Gastrocnemius medialis (tissue), 4 donors: ENCODE data around the gene FGF14. TPM values are rescaled to one million over a fixed set of nuclear protein-coding genes. Genes with fewer than 3 reads are reported as not detected.

Experiments
- ATAC-seq, 2 donors: fragments of 150-250 bp; one replicate each; pipeline ENCODE4 v1.9.1; 2016
- DNase-seq, 2 donors: peaks; one replicate each; pipeline ENCODE4 v3.0.0-alpha.2; 2019
- H3K27ac ChIP-seq, 4 donors: fragments of 200-600 bp; sonication (generic); 1 replicate in 1 of 4; 2 replicates in 3 of 4; pipeline ENCODE4 v1.5.1; 2016 to 2018; ENCODE audit warnings: mild to moderate bottlenecking in 2 of 4, moderate library complexity in 1 of 4
- H3K27me3 ChIP-seq, 3 donors: fragments of 200-600 bp; sonication (generic) in 2 of 3; 1 replicate in 1 of 3; 2 replicates in 2 of 3; pipeline versions ENCODE4 v1.5.1 to v1.6.0; 2016 to 2019; ENCODE audit warnings: mild to moderate bottlenecking in 1 of 3, moderate library complexity in 1 of 3
- H3K36me3 ChIP-seq, 2 donors: fragments of 200-600 bp; sonication (generic) in 1 of 2; one replicate each; pipeline ENCODE4 v1.5.1; 2017 to 2018
- H3K4me1 ChIP-seq, 2 donors: fragments of 200-600 bp; sonication (generic) in 1 of 2; one replicate each; pipeline ENCODE4 v1.5.1; 2016 to 2017; ENCODE audit warnings: mild to moderate bottlenecking in 2 of 2
- H3K4me3 ChIP-seq, 4 donors: fragments of 200-600 bp; sonication (generic) in 3 of 4; 1 replicate in 1 of 4; 2 replicates in 3 of 4; pipeline ENCODE4 v1.5.1; 2016 to 2019; ENCODE audit warnings: mild to moderate bottlenecking in 2 of 4
- H3K9me3 ChIP-seq, 3 donors: fragments of 200-600 bp; sonication (generic) in 2 of 3; 1 replicate in 1 of 3; 2 replicates in 2 of 3; pipeline ENCODE4 v1.5.1; 2016 to 2019
- POLR2A ChIP-seq, 2 donors: fragments of 450-650 bp; IDR thresholded peaks; one replicate each; pipeline ENCODE4 v1.6.1; 2017; ENCODE audit warnings: antibody characterized with exemption in 2 of 2, mild to moderate bottlenecking in 2 of 2, moderate library complexity in 2 of 2
- in situ Hi-C, 4 donors: fragments of 200-750 bp; cut with MboI; loops; one replicate each; pipeline versions ENCODE4 v1.15.0 to v1.8.0; 2017; ENCODE audit warnings: low sequenced_read_pairs in 4 of 4
- intact Hi-C: fragments of 100-400 bp; cut with DNase I; formaldehyde crosslinking; loops from one replicate; pipeline ENCODE4 v1.15.1; 2023; ENCODE audit warnings: low total_unique reads
- microRNA-seq, 2 donors: library from miRNA; unstranded; fragments of <30 nt; microRNA quantifications; one replicate each; pipeline ENCODE4, GENCODE V29; 2016; ENCODE audit warnings: borderline replicate concordance in 2 of 2
- total RNA-seq, 4 donors: library from RNA; depleted of rRNA; stranded (reverse); fragments of >200 nt; gene quantifications; one replicate each; pipeline versions ENCODE4 v1.1.0 to v1.2.3, GENCODE V29; 2016
- TF ChIP-seq, protein P1 (sequence below), 5 experiments: fragments of 450-650 bp in 3 of 5; fragments of 200-600 bp in 2 of 5; sonication (generic) in 2 of 5; IDR thresholded peaks in 4 of 5; conservative IDR thresholded peaks in 1 of 5; 1 replicate in 4 of 5; 2 replicates in 1 of 5; pipeline ENCODE4 v1.5.1; 2016 to 2019; ENCODE audit warnings: antibody characterized with exemption in 5 of 5, mild to moderate bottlenecking in 3 of 5, moderate library complexity in 3 of 5

The FGF14 gene
- total RNA-seq, 4 donors from 2014 or later, result 0.02 TPM; not detected in 3

DNA sequence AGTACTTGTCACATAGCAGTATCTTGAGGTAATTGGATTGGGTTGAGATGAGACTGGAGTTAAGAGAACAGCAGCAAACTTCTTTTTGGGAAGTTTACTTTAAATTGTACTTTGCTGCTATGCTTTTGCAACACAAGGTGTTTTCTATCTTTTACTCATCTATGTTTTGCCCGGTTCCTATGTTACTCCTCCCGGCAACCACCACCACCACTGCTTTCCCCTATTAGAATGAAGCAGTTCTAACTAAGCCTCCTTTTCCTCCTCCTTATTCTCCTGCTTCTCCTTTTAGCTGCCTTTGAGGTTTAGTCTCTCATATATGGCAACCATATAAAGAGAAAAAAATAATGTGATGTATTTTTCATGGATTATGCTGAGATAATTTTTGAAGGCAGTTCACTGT lies 715.8 kb downstream of the FGF14 start:
- Histone ChIP-seq H3K27ac (no peak overlapping the region), H3K27me3 (no peaks in the 10 kb centered on the region), H3K9me3 (no peaks in the 10 kb centered on the region), H3K4me3 (no peak overlapping the region), H3K36me3 (no peaks in the 10 kb centered on the region), H3K4me1 (no peaks in the 10 kb centered on the region)
- intact Hi-C loops, result no loop called here
- in situ Hi-C loops, result no loop called here
- DNase-seq, result no peak
- TF ChIP-seq, protein P1, sequence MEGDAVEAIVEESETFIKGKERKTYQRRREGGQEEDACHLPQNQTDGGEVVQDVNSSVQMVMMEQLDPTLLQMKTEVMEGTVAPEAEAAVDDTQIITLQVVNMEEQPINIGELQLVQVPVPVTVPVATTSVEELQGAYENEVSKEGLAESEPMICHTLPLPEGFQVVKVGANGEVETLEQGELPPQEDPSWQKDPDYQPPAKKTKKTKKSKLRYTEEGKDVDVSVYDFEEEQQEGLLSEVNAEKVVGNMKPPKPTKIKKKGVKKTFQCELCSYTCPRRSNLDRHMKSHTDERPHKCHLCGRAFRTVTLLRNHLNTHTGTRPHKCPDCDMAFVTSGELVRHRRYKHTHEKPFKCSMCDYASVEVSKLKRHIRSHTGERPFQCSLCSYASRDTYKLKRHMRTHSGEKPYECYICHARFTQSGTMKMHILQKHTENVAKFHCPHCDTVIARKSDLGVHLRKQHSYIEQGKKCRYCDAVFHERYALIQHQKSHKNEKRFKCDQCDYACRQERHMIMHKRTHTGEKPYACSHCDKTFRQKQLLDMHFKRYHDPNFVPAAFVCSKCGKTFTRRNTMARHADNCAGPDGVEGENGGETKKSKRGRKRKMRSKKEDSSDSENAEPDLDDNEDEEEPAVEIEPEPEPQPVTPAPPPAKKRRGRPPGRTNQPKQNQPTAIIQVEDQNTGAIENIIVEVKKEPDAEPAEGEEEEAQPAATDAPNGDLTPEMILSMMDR (IDR thresholded peaks at IDR 0.05 in 4 of 5, conservative IDR thresholded peaks at IDR 0.05 in 1 of 5), result no peak
- no peak for TF ChIP-seq POLR2A (IDR thresholded peaks at IDR 0.05)
- no peak for ATAC-seq

DNA sequence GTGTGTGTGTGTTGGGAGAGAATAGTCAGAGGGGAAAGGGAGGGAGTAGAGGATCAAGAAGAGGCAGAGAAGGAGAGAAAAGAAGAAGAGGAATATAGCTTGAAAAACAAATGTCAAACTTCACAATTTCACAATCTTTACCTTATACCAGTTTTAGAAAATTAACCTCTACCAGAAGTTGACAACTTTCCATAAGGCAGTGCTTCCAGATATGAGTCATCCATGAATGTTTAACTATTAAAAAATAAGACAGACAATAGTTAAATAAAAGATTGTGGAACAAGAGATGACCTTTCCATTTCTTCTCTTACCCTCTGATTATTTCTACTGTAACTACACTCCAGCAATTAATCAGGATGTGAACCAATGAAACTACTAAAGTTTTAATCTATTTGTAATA lies 720.0 kb downstream of the FGF14 start:
- Histone ChIP-seq H3K4me1 (no peaks in the 10 kb centered on the region), H3K4me3 (no peak overlapping the region), H3K36me3 (no peaks in the 10 kb centered on the region), H3K27me3 (no peaks in the 10 kb centered on the region), H3K9me3 (no peaks in the 10 kb centered on the region), H3K27ac (no peak overlapping the region)
- intact Hi-C loops (no loop called here), in situ Hi-C loops (no loop called here)
- DNase-seq (no peak), ATAC-seq (no peak)
- TF ChIP-seq, protein P1 (IDR thresholded peaks at IDR 0.05 in 4 of 5, conservative IDR thresholded peaks at IDR 0.05 in 1 of 5), result no peak
- no peak for TF ChIP-seq POLR2A (IDR thresholded peaks at IDR 0.05)

DNA sequence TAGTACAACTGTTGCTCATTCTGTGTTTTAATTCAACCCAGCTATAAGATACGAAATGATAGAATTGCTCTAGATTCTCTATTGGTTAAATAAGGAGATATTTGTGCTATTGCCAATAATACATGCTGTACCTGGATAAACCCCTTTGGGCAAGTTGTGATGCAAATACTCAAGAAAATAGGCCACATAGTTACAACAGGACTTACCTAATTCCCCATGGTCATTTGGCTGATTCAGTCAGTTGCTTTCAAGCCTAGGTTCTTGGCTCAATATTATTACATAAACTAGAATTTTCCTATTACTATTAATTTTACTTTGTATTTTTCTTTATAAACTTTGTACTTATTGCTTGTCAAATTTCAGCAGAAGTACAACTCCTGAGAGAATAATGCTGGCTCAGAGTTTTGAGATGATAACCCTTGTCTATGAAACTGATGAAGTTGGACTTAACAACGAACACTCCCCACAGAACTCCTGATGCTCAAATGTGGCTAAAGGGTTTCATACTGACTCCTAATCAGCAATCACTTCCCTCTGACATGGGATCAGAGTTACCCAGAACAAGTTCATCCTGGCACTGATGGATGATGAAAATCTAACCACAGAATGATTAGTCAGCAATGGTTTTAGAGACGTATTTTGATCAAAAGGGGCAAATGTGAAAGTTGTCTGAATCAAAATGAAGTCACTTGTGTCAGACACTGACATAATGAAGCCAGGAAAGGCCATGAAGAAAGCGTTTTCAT lies 728.3 kb downstream of the FGF14 start:
- Histone ChIP-seq H3K27me3 (no peaks in the 10 kb centered on the region), H3K9me3 (no peaks in the 10 kb centered on the region), H3K4me3 (no peak overlapping the region), H3K27ac (peak overlapping the region in 1 of 4 donors; percentile 1), H3K36me3 (no peaks in the 10 kb centered on the region), H3K4me1 (no peaks in the 10 kb centered on the region)
- DNase-seq (no peak), ATAC-seq (peak; percentile 63 to 77)
- intact Hi-C loops (no loop called here), in situ Hi-C loops (no loop called here)
- TF ChIP-seq, protein P1 (IDR thresholded peaks at IDR 0.05 in 4 of 5, conservative IDR thresholded peaks at IDR 0.05 in 1 of 5), result no peak
- no peak for TF ChIP-seq POLR2A (IDR thresholded peaks at IDR 0.05)

DNA sequence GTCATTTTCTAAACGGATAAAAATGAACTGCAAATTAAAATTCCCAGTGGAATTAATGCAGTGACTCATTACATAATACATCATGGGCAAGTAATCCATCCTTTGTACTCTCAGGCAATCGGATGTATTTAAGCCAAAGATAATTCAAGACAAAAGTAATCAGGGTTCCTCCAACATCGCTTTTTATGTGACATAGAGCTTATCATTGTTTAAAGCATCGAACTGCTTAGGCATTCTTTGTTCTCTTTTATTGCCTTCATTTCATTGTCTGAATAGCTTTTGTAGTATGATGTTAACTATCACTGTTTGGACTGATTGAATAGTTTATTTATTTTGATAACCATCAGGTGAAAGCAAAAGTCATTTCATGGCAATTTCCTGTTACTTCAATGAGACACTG lies 740.0 kb downstream of the FGF14 start:
- H3K27me3 ChIP-seq, result no peaks in the 10 kb centered on the region
- in situ Hi-C loops, result no loop called here
- H3K4me3 ChIP-seq, result no peak overlapping the region
- DNase-seq (no peak), ATAC-seq (no peak)
- no peaks in the 10 kb centered on the region for H3K9me3 ChIP-seq
- no peak overlapping the region for H3K27ac ChIP-seq
- no peaks in the 10 kb centered on the region for H3K4me1 ChIP-seq
- no peaks in the 10 kb centered on the region for H3K36me3 ChIP-seq
- intact Hi-C loops, result no loop called here
- TF ChIP-seq, protein P1 (IDR thresholded peaks at IDR 0.05 in 4 of 5, conservative IDR thresholded peaks at IDR 0.05 in 1 of 5), result no peak
- no peak for TF ChIP-seq POLR2A (IDR thresholded peaks at IDR 0.05)

Small RNA genes within 50 kb of the gene (microRNA-seq; reads per million reads assigned to microRNA genes)
- gene MIR2681, result 0 to 0.85 reads per million in 2 donors
- gene MIR4705, result 0 to 2.4 reads per million in 2 donors

Other genes with a start within 250 kb of the FGF14 start
- gene TPP2, start 194.9 kb upstream of the FGF14 start, total RNA-seq, result 10 to 100 TPM; 38.2 to 78.2 (median 68.1) TPM